ENCODE data around the gene EME2. TPM values are rescaled to one million over a fixed set of nuclear protein-coding genes. Genes with fewer than 3 reads are reported as not detected.

Gene EME2
- total and polyA plus RNA-seq, 2 of the 13 experiments (the other 11 are each of a cell fraction or from before 2014, with no cell fraction given) = 4.4 to 7.6 TPM

- no peak for TF ChIP-seq LRRFIP1 (CRISPR knock-in tag; conservative IDR thresholded peaks at IDR 0.05)
- TF ChIP-seq HDAC1 (CRISPR knock-in tag; IDR thresholded peaks at IDR 0.05) = peak; percentile 36; the same call in 1 of the 2 replicates
- TF ChIP-seq ZNF598 (CRISPR knock-in tag; IDR thresholded peaks at IDR 0.05; ENCODE audit: borderline replicate concordance) = no peak
- TF ChIP-seq CREB3 (CRISPR knock-in tag; IDR thresholded peaks at IDR 0.05) = no peak
- peak; percentile 41; the same call in 1 of the 2 replicates for TF ChIP-seq ATF2 (CRISPR knock-in tag; IDR thresholded peaks at IDR 0.05)
- TF ChIP-seq ARID4A (CRISPR knock-in tag; IDR thresholded peaks at IDR 0.05; ENCODE audit: borderline replicate concordance) = peak; percentile 41; the same call in 1 of the 2 replicates
- TF ChIP-seq GMEB1 (CRISPR knock-in tag; IDR thresholded peaks at IDR 0.05; ENCODE audit: borderline replicate concordance) = no peak
- TF ChIP-seq NFYC (CRISPR knock-in tag; IDR thresholded peaks at IDR 0.05) = 0 out of 2 replicates have a peak, but pooled peaks have one; percentile 13
- peak; percentile 51; the same call in 1 of the 2 replicates for TF ChIP-seq ZNF580 (CRISPR knock-in tag; IDR thresholded peaks at IDR 0.05; ENCODE audit: borderline replicate concordance, low read depth)
- TF ChIP-seq ERF (CRISPR knock-in tag; IDR thresholded peaks at IDR 0.05) = peak; percentile 52; the same call in 1 of the 2 replicates
- 0 out of 2 replicates have a peak, but pooled peaks have one; percentile 37 for TF ChIP-seq ZNF891 (CRISPR knock-in tag; IDR thresholded peaks at IDR 0.05)
- TF ChIP-seq RBFOX2 (IDR thresholded peaks at IDR 0.05; ENCODE audit: low read depth, low read length) = 0 out of 2 replicates have a peak, but pooled peaks have one; percentile 26
- no peak for TF ChIP-seq FOXA1 (IDR thresholded peaks at IDR 0.05)
- TF ChIP-seq FOXA1 (CRISPR knock-in tag; IDR thresholded peaks at IDR 0.05) = 0 out of 2 replicates have a peak, but pooled peaks have one; percentile 22
- TF ChIP-seq GATAD2A (CRISPR knock-in tag; IDR thresholded peaks at IDR 0.05) = peak; percentile 59
- peak; percentile 37; the same call in 1 of the 2 replicates for TF ChIP-seq ZGPAT (CRISPR knock-in tag; IDR thresholded peaks at IDR 0.05)
- TF ChIP-seq NCOA1 (CRISPR knock-in tag; IDR thresholded peaks at IDR 0.05) = no peak
Measured at GRCh38 chr16:1812732-1813163, 40.1 kb downstream of the EME2 start (continued).

Measured in HepG2 (cell line).